Kidney epithelial cell (primary cell): Measurements from ENCODE around the gene C1QTNF8. TPM values are rescaled to one million over a fixed set of nuclear protein-coding genes. Genes with fewer than 3 reads are reported as not detected.

Source experiments
- DNase-seq: peaks from one replicate; pipeline ENCODE4 v3.0.0-alpha.2; 2010; ENCODE audit warnings: low read depth
- H3K27me3 ChIP-seq: 2 replicates; pipeline ENCODE4 v1.6.0; 2011; ENCODE audit warnings: low read length; ENCODE audit not compliant: control insufficient read depth, insufficient read depth
- H3K36me3 ChIP-seq: 2 replicates; pipeline ENCODE4 v1.5.1; 2011; ENCODE audit warnings: low read length; ENCODE audit not compliant: control insufficient read depth, insufficient read depth
- H3K4me3 ChIP-seq: 2 replicates; pipeline ENCODE4 v1.5.1; 2011; ENCODE audit warnings: low read depth, mild to moderate bottlenecking, control low read depth, low read length
- total RNA-seq: library from RNA; depleted of rRNA; stranded (reverse); fragments of >200 nt; gene quantifications from 2 replicates; pipeline ENCODE4 v1.2.3, GENCODE V29; 2015
- TF ChIP-seq, protein P1 (sequence below): IDR thresholded peaks from 2 replicates; pipeline ENCODE4 v1.5.1; 2011; ENCODE audit warnings: mild to moderate bottlenecking, moderate library complexity, low read length, control low read depth, inconsistent platforms; ENCODE audit not compliant: insufficient read depth, poor library complexity, severe bottlenecking

The C1QTNF8 gene
- total RNA-seq, 1 donor from 2014 or later: not detected

DNA sequence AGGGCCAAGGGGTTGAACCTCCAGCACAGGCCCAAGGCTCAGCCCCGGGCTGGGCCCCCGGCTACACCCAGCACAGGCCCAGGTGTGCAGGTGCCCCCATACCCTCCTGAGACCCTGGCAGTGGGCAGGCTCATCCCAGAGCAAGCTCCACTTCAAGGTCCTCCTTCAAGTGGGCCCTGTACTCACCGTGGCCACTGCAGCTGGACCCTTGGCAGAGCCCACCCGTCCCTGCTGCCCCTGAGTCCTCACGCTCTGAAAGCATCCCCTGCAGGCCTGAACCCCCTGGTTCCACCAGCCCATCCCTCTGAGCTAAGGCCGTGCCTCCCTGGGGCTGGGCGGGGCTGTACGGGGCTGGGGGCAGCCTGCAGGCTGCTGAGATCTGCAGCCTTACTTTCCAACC lies 45.7 kb upstream of the C1QTNF8 start:
- Histone ChIP-seq H3K36me3 (no peaks in the 10 kb centered on the region), H3K27me3 (peaks cover 36% of the 10 kb centered on the region), H3K4me3 (no peak overlapping the region)
- no peak for DNase-seq
- TF ChIP-seq, protein P1, sequence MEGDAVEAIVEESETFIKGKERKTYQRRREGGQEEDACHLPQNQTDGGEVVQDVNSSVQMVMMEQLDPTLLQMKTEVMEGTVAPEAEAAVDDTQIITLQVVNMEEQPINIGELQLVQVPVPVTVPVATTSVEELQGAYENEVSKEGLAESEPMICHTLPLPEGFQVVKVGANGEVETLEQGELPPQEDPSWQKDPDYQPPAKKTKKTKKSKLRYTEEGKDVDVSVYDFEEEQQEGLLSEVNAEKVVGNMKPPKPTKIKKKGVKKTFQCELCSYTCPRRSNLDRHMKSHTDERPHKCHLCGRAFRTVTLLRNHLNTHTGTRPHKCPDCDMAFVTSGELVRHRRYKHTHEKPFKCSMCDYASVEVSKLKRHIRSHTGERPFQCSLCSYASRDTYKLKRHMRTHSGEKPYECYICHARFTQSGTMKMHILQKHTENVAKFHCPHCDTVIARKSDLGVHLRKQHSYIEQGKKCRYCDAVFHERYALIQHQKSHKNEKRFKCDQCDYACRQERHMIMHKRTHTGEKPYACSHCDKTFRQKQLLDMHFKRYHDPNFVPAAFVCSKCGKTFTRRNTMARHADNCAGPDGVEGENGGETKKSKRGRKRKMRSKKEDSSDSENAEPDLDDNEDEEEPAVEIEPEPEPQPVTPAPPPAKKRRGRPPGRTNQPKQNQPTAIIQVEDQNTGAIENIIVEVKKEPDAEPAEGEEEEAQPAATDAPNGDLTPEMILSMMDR: no peak

DNA sequence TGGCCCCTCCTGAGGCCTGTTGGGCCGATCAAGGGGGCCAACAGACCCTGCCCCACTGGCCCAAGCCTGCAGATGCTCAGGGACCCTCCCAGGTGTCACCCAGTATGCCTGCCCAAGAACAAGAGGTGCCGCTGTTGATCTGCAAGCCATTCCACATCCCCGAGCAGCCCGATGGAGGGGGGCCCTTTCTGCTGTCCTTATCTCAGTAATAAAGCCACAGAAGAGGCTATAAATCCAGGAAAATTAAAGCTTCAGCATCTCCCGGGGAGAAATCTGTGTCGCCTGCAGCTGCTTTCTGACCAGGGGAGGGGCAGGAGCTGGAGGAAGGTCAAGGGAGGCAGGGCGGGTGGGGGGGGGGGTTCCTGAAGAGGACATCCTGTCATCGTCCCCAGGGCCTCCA lies 45.1 kb upstream of the C1QTNF8 start:
- no peak for DNase-seq
- Histone ChIP-seq H3K27me3 (peaks cover 31% of the 10 kb centered on the region), H3K4me3 (no peak overlapping the region), H3K36me3 (no peaks in the 10 kb centered on the region)
- TF ChIP-seq, protein P1: no peak

DNA sequence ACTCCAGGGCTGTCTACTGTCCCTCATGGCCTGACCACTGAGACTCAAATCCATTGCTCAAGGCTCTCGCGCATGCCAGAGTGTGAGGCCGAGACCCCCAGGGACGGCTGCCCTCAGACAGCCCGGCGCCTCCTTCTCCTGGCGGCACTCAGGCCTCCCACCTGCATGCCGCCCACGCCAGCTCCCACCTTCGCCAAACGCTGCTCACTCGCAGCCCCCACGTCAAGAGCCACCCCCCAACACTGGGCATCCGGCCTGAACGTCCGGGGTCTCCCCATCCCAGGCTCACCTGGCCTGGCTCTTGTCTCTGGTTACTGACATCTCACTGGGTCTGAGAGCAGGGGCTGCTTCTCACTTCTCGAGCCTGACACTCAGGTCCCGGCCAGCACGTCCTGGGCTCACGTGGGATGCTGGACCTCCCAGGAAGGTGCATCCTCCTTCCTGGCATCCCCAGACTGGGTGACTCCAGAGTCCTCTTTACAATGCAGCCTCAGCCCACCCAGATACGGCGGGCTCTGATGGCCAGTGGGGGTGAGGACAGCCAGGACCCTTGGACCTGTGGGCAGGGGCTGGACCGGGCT lies 44.6 kb upstream of the C1QTNF8 start:
- DNase-seq: no peak
- Histone ChIP-seq H3K27me3 (peaks cover 26% of the 10 kb centered on the region), H3K4me3 (no peak overlapping the region), H3K36me3 (no peaks in the 10 kb centered on the region)
- TF ChIP-seq, protein P1: no peak

DNA sequence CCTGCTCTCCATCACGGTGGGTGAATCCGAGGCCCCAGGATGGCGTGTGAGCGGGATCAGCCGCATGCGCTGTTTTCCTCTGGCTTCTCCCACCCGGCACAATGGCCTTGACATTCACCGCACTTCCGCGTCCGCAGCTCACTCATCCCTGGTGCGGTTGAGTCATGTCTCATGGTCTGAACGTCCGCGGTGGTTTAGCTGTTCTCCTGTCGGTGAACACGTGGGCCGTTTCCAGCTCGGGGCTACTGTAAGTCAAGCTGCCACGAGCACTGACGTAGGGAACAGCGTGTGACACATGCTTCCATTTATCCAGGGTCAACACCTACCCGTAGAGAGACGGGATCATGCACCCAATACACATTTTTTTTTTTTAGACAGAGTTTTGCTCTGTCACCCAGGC lies 41.6 kb upstream of the C1QTNF8 start:
- Histone ChIP-seq H3K4me3 (no peak overlapping the region), H3K27me3 (peaks cover 28% of the 10 kb centered on the region), H3K36me3 (no peaks in the 10 kb centered on the region)
- no peak for DNase-seq
- TF ChIP-seq, protein P1: no peak

DNA sequence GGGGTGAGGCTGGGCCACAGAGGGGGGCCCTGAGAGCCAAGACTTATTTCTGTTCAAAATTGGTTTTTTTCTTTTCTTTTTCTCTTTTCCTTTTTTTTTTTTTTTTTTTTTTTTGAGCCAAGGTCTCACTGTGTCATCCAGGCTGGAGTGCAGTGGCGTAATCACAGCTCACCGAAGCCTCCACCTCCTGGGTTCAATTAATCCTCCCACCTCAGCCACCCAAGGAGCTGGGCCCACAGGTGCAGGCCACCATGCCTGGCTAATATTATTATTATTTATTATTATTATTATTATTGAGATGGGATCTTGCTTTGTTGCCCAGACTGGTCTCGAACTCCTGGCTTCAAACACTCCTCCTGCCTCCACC lies 39.4 kb upstream of the C1QTNF8 start:
- H3K4me3 ChIP-seq: no peak overlapping the region
- no peaks in the 10 kb centered on the region for H3K36me3 ChIP-seq
- DNase-seq: no peak
- peaks cover 21% of the 10 kb centered on the region for H3K27me3 ChIP-seq
- TF ChIP-seq, protein P1: no peak

DNA sequence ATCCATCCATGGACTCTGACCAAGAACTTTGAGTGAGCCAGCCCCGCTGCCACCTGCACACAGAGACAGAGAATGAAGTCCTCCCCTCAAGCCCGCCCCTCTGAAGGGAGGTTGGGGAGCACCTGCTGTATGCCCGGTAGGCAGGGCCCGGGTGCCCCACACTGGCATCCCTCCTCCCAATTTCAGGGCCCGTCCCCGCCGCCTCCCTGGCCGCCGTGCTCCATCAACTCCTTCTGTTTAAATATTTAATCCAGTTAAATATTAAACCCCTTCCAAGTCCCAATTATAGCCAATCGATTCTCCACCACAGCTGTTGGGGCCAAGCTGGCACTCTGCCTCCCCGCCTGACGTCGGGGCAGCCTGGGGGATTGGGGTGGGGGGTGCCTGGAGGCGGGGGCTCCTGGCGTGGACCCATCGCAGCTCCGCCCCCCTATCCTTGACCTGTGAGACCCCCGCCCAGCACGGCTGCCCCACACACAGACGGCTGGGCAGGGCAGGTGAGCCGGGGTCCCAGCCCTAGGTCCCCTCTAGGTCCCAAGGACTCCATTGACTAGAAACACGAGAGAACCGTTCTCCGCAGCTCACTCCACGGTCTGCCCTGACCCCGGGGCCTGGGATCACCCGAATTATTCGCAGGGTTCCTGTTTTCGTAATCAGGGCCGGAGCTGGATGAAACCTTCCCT lies 38.9 kb upstream of the C1QTNF8 start:
- peaks cover 20% of the 10 kb centered on the region for H3K27me3 ChIP-seq
- no peaks in the 10 kb centered on the region for H3K36me3 ChIP-seq
- DNase-seq: no peak
- TF ChIP-seq, protein P1: no peak
- no peak overlapping the region for H3K4me3 ChIP-seq
